Frontal cortex (tissue), 4 donors: ENCODE data around the gene BIN1. TPM values are rescaled to one million over a fixed set of nuclear protein-coding genes. Genes with fewer than 3 reads are reported as not detected.
"Not testable (repeated sequence)": the region's sequence is repeated elsewhere in the genome, so short reads cannot be mapped to it uniquely, and the experiment has no call there.

Experiments used
- DNase-seq, 2 donors: peaks; one replicate each; pipeline ENCODE4 v3.0.0; 2012; ENCODE audit warnings: low spot score in 2 of 2
- FAIRE-seq: peaks from 2 replicates; lab custom pipeline; 2012; peaks lifted over from hg19 to GRCh38; lab: Jason Lieb, UNC
- total RNA-seq: library from RNA; depleted of rRNA; stranded (reverse); fragments of >200 nt; gene quantifications from one replicate; pipeline ENCODE4 v1.2.3, GENCODE V29; 2014
- donor health status: control.
- donor health status: control.
- donor health status: control.

The BIN1 gene
- total RNA-seq, 1 donor from 2014 or later = 57.5 TPM

- FAIRE-seq = no peak
- peak in 1 of 2 donors; percentile 7 for DNase-seq
These were observed 65.5 kb downstream of the BIN1 start for GRCh38 chr2:127041259-127041970.

GRCh38 chr2:127040169-127040568 is 66.8 kb downstream of the BIN1 start:
- no peak for FAIRE-seq
- DNase-seq = no peak

- FAIRE-seq (no peak), DNase-seq (no peak)
These were observed 67.4 kb downstream of the BIN1 start for GRCh38 chr2:127039387-127040031.

- DNase-seq (no peak), FAIRE-seq (no peak)
These were observed 69.5 kb downstream of the BIN1 start for GRCh38 chr2:127037476-127037875.

GRCh38 chr2:127034883-127035611 is 71.9 kb downstream of the BIN1 start:
- DNase-seq (no peak), FAIRE-seq (no peak)

GRCh38 chr2:127034051-127034450 is 72.9 kb downstream of the BIN1 start:
- FAIRE-seq (no peak), DNase-seq (no peak)

GRCh38 chr2:127032621-127033020 is 74.3 kb downstream of the BIN1 start:
- DNase-seq (no peak), FAIRE-seq (no peak)

- DNase-seq (no peak), FAIRE-seq (no peak)
These were observed 77.5 kb downstream of the BIN1 start for GRCh38 chr2:127029350-127030051.

- not testable (repeated sequence) for DNase-seq, FAIRE-seq
These were observed 78.2 kb downstream of the BIN1 start for GRCh38 chr2:127028745-127029144.

GRCh38 chr2:127027715-127028114 is 79.2 kb downstream of the BIN1 start:
- FAIRE-seq = no peak
- DNase-seq = no peak

- FAIRE-seq (no peak), DNase-seq (peak; percentile 50 to 66)
These were observed 81.4 kb downstream of the BIN1 start for GRCh38 chr2:127025359-127026166.

GRCh38 chr2:127024769-127025358 is 82.1 kb downstream of the BIN1 start:
- DNase-seq = no peak
- FAIRE-seq = no peak

GRCh38 chr2:127023504-127023903 is 83.5 kb downstream of the BIN1 start:
- no peak for FAIRE-seq
- DNase-seq = no peak

- no peak for FAIRE-seq
- no peak for DNase-seq
These were observed 84.1 kb downstream of the BIN1 start for GRCh38 chr2:127022817-127023216.

- DNase-seq = no peak
- FAIRE-seq = no peak
These were observed 86.4 kb downstream of the BIN1 start for GRCh38 chr2:127020536-127020935.

- no peak for FAIRE-seq
- DNase-seq = no peak
These were observed 89.4 kb downstream of the BIN1 start for GRCh38 chr2:127017548-127017947.

GRCh38 chr2:127016329-127016728 is 90.6 kb downstream of the BIN1 start:
- FAIRE-seq (no peak), DNase-seq (no peak)

- no peak for FAIRE-seq
- no peak for DNase-seq
These were observed 91.6 kb downstream of the BIN1 start for GRCh38 chr2:127015106-127015910.
